Ishikawa (cell line): ENCODE results near the gene WDR86.

ENCODE experiments used
- CEBPB ChIP-seq: IDR thresholded peaks from 2 replicates; pipeline ENCODE4 v1.6.1; 2012
- CREB1 ChIP-seq: IDR thresholded peaks from 2 replicates; pipeline ENCODE4 v1.6.1; 2012; ENCODE audit warnings: low read depth
- EGR1 ChIP-seq: IDR thresholded peaks from 2 replicates; pipeline ENCODE4 v1.6.1; 2012
- EP300 ChIP-seq: IDR thresholded peaks from 2 replicates; pipeline ENCODE4 v1.6.1; 2012; ENCODE audit warnings: borderline replicate concordance
- FOXM1 ChIP-seq: IDR thresholded peaks from 2 replicates; pipeline ENCODE4 v1.6.1; 2012; ENCODE audit warnings: low read depth, borderline replicate concordance
- NFIC ChIP-seq: IDR thresholded peaks from 2 replicates; pipeline ENCODE4 v1.6.1; 2012
- RAD21 ChIP-seq: IDR thresholded peaks from 2 replicates; pipeline ENCODE4 v1.6.1; 2012; ENCODE audit warnings: low read depth
- TAF1 ChIP-seq: IDR thresholded peaks from 2 replicates; pipeline ENCODE4 v1.6.1; 2012; ENCODE audit warnings: low read depth, mild to moderate bottlenecking
- TCF12 ChIP-seq: IDR thresholded peaks from 2 replicates; pipeline ENCODE4 v1.6.1; 2012; ENCODE audit warnings: low read depth
- TEAD4 ChIP-seq: IDR thresholded peaks from 2 replicates; pipeline ENCODE4 v1.6.1; 2012
- YY1 ChIP-seq: IDR thresholded peaks from 2 replicates; pipeline ENCODE4 v1.6.1; 2012; ENCODE audit warnings: low read depth
- ZBTB7A ChIP-seq: IDR thresholded peaks from 2 replicates; pipeline ENCODE4 v1.6.1; 2012; ENCODE audit warnings: low read depth
- TF ChIP-seq, protein P1 (sequence below): IDR thresholded peaks from 2 replicates; pipeline ENCODE4 v1.6.1; 2012; ENCODE audit warnings: low read depth, mild to moderate bottlenecking
- TF ChIP-seq, protein P2 (sequence below): IDR thresholded peaks from 2 replicates; pipeline ENCODE4 v1.6.1; 2012
- TF ChIP-seq, protein P3 (sequence below): IDR thresholded peaks from 2 replicates; pipeline ENCODE4 v1.6.1; 2012

The WDR86 gene

DNA sequence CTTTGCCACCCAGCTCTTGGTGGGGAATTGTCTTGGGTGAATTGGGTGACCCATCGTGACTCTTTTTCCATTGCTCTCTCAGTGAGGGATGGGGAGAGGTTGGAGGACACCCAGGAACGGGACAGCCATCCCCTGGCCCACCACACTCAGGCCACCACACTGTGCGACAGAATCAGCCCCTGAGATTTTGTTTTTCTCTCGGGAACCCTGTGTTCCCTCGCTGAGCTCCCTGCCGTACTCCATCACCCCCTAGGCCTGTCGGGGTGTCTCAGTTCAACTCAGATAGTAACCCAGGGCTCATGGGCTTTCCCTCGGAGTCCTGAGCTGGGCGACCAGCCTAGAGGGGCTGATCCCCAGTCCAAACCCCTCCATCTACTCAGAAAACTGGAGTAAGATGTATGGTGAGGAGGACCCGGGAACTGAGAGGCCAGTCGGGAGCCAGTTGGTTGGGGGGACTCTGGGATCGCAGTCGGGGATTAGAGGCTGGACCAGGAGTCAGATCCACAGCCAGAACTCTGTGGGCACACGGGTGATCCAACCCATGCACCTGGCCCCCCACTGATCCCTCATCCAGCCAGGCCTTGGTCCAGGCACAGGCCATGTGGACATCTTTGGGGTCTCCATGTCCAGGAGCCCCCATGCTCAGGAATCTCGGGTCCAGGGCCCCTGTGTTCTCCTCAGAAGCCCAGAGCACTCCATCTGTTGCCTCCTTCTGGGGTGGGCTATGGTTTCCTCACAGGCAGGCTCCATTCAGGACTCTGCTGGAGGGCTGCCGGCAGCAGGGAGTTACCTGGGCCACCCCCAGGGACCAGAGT lies 20.8 kb upstream of the WDR86 start:
- TF ChIP-seq NFIC (no peak), TAF1 (no peak)

DNA sequence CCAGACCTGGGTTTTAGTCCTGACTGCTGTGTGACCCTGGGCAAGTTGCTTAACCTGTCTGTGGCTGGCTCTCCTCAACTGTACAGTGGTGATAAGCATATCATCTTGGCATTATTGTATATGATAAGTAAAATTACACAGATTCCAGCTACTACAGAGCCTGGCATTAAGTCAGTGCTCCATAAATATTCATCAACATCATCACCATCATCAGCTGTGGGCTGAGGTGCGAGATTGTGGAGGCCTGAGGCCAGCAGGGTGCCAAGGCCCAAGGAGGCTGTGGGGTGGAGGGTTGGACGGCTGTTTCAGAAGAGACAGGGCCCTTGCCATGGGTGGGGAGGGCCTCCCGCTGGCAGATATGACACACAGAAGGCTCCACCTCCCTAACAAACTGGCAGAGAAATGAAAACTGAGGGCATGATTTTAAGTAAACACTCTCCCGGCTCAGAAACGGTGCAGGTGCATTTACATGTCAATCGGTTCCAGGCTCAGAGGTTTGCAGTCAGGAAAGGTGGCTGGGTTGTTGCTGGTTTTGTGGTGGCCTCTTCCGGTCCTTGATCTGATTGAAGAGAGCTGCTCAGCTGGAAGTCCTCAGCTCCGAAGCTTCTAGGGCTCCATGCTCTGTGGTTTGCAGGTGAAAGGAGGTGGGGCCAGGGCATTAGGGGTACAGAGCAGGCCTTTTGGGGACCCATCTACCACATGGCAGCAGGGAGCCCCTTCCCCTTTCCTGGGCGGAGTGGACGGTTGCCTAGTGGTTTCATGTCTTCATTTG lies 19.9 kb upstream of the WDR86 start:
- no peak for TF ChIP-seq CEBPB
- TF ChIP-seq, protein P1, sequence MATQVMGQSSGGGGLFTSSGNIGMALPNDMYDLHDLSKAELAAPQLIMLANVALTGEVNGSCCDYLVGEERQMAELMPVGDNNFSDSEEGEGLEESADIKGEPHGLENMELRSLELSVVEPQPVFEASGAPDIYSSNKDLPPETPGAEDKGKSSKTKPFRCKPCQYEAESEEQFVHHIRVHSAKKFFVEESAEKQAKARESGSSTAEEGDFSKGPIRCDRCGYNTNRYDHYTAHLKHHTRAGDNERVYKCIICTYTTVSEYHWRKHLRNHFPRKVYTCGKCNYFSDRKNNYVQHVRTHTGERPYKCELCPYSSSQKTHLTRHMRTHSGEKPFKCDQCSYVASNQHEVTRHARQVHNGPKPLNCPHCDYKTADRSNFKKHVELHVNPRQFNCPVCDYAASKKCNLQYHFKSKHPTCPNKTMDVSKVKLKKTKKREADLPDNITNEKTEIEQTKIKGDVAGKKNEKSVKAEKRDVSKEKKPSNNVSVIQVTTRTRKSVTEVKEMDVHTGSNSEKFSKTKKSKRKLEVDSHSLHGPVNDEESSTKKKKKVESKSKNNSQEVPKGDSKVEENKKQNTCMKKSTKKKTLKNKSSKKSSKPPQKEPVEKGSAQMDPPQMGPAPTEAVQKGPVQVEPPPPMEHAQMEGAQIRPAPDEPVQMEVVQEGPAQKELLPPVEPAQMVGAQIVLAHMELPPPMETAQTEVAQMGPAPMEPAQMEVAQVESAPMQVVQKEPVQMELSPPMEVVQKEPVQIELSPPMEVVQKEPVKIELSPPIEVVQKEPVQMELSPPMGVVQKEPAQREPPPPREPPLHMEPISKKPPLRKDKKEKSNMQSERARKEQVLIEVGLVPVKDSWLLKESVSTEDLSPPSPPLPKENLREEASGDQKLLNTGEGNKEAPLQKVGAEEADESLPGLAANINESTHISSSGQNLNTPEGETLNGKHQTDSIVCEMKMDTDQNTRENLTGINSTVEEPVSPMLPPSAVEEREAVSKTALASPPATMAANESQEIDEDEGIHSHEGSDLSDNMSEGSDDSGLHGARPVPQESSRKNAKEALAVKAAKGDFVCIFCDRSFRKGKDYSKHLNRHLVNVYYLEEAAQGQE = no peak
- TF ChIP-seq NFIC = no peak
- no peak for TF ChIP-seq YY1
- no peak for TF ChIP-seq RAD21
- no peak for TF ChIP-seq TCF12
- TF ChIP-seq, protein P2, sequence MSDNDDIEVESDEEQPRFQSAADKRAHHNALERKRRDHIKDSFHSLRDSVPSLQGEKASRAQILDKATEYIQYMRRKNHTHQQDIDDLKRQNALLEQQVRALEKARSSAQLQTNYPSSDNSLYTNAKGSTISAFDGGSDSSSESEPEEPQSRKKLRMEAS = no peak

DNA sequence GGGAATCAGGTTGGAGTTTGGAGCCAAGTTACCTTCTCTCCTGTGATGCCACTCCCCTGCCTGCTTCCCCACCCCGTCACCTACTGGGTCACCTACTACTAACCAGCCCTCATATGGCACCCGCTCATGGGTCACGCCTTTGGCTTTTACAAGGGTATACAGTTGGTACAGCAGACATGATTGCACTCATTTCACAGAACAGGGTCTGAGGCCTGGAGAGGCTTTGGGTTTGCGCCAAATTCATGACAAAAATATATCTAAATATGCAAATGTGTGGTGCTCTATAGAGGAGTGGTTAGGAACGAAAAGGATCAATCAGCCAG lies 19.4 kb upstream of the WDR86 start:
- TF ChIP-seq NFIC (no peak), YY1 (no peak), ZBTB7A (no peak), RAD21 (no peak), TEAD4 (no peak), CEBPB (no peak), EP300 (no peak), TAF1 (no peak), TCF12 (no peak), FOXM1 (no peak), CREB1 (no peak)
- TF ChIP-seq, protein P2 = no peak
- TF ChIP-seq, protein P1 = no peak
- TF ChIP-seq, protein P3, sequence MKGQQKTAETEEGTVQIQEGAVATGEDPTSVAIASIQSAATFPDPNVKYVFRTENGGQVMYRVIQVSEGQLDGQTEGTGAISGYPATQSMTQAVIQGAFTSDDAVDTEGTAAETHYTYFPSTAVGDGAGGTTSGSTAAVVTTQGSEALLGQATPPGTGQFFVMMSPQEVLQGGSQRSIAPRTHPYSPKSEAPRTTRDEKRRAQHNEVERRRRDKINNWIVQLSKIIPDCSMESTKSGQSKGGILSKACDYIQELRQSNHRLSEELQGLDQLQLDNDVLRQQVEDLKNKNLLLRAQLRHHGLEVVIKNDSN = no peak

DNA sequence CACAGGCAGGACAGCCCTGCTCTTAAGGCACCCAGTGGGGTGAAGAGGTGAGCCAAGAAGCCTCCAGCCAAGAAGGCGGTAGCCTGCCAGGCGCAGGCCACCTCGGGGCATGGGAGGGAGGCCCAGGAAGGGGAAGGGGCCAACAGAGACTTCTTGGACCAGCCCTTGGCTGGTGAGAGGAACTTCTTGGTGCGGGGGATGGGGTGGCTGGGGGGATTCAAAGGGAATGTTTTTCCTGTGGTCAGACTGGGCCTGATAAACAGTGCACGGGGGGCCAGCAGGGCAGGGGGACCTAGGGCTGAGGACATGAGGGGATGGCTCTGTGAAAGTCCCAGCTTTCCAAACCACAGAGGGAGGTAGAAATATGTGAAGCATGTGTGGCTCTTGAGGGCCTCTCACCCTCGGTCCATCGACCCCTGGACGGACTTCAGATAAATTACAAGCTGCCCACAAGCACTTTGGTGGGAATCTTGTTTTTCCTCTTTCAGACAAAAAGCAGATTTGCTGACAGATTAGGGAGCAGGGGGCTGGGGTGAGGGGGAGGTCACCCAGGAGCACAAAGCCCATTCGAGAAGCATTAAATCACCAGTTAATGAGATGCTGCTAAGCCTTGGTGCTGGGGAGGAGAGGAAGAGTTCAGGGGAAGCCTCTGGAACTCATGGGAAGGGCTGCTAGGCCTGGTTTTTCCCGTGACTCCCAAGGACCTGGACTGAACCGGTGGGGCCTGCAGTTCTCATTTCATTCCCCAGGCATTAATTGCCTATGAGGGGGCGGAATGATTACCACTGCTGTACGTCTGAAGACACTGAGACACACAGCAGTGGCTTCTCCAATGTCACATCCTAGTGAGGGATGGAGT lies 18.8 kb upstream of the WDR86 start:
- TF ChIP-seq FOXM1 = no peak

DNA sequence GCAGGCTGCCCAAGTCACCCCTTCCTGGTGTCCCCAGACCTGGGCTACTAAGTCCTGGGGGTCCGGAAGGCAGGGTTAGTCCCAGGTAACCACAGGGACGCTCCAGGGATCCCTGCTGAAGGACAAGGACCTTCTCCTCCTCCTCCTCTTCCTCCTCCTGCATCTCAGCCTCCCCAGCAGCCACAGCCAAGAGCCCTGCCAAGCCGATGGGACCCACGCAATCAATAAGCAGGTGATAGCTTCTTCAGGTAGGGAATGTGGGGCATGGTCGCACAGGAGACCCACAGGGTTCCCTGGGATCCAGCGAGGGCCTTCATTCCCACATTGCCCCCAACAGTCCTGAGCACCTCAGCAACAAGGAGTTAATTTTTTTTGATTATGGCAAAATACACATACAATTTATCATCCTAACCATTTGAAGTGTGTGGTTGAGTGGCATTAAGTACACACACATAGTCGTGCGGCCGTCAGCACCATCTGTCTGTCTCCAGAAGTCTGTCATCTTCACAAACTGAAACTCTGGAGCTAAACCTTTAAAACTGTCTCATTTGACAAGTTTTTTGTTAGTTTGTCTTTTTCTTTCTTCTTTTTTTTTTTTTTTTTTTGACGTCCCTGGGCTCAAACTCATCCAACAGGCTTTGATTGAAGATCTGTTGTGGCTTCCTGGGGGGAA lies 18.0 kb upstream of the WDR86 start:
- TF ChIP-seq FOXM1 = no peak
- no peak for TF ChIP-seq EP300
- TF ChIP-seq, protein P2 = no peak
- TF ChIP-seq RAD21 = no peak
- no peak for TF ChIP-seq EGR1
- TF ChIP-seq NFIC = no peak
- TF ChIP-seq TCF12 = no peak
- no peak for TF ChIP-seq ZBTB7A
- no peak for TF ChIP-seq CREB1
- TF ChIP-seq TAF1 = no peak
- TF ChIP-seq, protein P1 = no peak
- no peak for TF ChIP-seq YY1
- TF ChIP-seq, protein P3 = no peak
- no peak for TF ChIP-seq CEBPB
- no peak for TF ChIP-seq TEAD4
